Stimulated activated CD8-positive, alpha-beta memory T cell treated with anti-CD3 and anti-CD28 coated beads, Interleukin-4, amount 100 ng/mL, for 24 hours (primary cell): Measurements from ENCODE around the gene RABEPK.
A peak's percentile ranks its signal among the peaks of the same experiment; 100 is the strongest.
"Not testable (repeated sequence)": the region's sequence is repeated elsewhere in the genome, so short reads cannot be mapped to it uniquely, and the experiment has no call there.

Experiments used
- DNase-seq: peaks from one replicate; pipeline ENCODE4 v3.0.0-alpha.2; 2020; ENCODE audit warnings: low read depth

Gene RABEPK, protein sequence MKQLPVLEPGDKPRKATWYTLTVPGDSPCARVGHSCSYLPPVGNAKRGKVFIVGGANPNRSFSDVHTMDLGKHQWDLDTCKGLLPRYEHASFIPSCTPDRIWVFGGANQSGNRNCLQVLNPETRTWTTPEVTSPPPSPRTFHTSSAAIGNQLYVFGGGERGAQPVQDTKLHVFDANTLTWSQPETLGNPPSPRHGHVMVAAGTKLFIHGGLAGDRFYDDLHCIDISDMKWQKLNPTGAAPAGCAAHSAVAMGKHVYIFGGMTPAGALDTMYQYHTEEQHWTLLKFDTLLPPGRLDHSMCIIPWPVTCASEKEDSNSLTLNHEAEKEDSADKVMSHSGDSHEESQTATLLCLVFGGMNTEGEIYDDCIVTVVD

GRCh38 chr9:125200216-125201047, at the start of gene RABEPK:
TSS of gene RABEPK (plus strand) at chr9:125200542. CDS start at chr9:125203014, 2,472 bp downstream.
- peak; percentile 88 for DNase-seq

GRCh38 chr9:125151730-125152129, 48.6 kb upstream of the RABEPK start:
- DNase-seq: no peak

DNA sequence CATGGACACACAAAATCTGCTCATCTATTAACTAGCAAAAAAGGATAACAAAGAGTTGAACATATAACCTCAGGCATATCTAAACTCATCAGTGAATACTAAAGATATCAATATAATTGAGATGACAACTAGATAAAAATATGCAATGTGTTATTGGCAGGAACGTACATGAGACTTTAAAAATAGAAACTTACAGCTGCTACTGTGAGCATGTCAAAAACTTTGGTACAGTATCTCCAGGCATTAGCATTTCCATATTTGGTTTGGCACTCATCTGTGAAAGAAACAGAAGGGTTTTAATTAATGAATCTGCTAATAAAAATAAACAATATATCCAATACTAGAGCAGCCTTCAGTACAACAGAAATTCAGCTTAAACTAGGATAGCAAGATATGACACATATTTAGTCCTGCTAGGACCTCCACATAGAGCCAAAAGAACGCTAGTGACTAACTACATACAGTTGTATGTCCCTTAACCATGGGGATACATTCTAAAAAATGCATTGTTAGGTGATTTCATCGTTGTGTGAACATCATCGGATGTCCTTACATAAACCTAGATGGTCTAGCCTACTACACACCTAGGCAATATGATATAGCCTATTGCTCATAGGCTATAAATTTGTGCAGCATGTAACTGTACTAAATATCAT, 46.5 kb upstream of the RABEPK start:
- no peak for DNase-seq

DNA sequence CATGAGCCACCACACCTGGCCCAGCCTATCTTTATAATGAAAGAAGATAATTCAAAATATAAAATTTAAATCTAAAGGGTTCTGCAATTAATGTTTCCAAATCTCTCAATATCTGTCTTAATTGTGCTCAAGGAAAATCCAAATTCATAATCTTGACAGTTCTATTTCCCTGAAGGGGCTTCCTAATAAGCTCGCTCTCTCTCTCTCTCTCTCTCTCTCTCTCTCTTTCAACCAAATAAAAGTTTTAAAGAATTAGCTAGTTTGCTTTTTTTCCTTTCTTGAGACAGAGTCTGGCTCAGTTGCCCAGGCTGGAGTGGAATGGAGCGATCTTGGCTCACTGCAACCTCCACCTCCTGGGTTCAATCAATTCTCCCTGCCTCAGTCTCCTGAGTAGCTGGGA, 43.8 kb upstream of the RABEPK start:
- no peak for DNase-seq

DNA sequence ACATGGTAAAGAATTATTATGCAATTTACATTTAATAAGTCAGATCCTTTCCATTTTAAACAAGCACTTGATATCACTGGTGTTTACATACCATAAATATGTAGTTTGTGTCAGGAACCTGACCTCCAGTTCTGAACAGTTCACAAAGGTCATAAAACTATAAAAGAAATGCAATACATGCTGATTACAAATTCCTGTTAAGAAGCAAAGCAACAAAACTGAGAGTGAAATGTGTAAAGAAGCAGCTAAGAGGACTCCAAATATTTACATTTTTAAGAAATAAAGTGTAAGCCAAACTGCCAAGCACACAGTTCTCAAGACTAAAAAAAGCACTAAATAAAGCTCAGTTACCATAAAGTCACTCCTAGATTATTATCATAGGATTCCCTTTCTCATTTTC, 39.6 kb upstream of the RABEPK start:
- no peak for DNase-seq

- DNase-seq: no peak
Measured at GRCh38 chr9:125161284-125161918, 38.9 kb upstream of the RABEPK start.

- DNase-seq: not testable (repeated sequence)
Measured at GRCh38 chr9:125162891-125163290, 37.5 kb upstream of the RABEPK start.

- DNase-seq: no peak
Measured at GRCh38 chr9:125166762-125167161, 33.6 kb upstream of the RABEPK start.

DNA sequence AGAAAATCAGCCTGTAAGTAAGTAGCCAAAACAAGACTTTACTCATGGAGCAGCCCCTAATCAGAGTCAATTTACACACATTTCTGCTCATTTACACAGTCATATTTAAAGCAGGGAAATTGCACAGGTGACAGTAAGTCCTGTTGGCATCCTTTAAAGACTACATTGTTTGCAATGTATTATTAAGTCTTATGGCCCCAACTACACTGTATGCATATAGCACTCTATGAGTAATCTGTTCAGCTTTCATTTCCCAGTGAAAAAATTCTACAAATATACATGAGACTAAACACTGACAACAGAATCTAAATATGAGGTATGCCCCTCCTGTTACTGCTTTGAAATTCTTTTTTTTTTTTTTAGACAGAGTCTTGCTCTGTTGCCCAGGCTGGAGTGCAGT, 30.4 kb upstream of the RABEPK start:
- DNase-seq: no peak

- DNase-seq: no peak
Measured at GRCh38 chr9:125172031-125172755, 28.1 kb upstream of the RABEPK start.

DNA sequence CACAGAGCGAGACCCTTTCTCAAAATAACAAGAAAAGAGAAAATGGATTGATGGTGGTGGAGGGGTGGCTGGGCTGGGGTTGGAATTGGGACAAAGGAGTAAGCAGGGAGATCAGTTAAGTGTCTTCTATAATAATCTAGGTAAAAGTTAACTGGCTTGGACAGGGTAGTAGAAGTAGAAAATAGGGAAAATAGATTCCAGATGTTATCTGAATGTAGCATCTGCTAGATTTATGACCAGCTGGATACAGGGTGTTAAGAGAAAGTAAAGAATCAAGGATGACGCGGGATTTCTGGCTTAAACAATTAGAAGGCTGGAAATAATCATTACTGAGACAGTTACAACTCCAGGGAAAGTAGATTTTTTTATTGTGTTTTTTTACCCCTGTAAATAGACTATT, 23.7 kb upstream of the RABEPK start:
- DNase-seq: no peak

DNA sequence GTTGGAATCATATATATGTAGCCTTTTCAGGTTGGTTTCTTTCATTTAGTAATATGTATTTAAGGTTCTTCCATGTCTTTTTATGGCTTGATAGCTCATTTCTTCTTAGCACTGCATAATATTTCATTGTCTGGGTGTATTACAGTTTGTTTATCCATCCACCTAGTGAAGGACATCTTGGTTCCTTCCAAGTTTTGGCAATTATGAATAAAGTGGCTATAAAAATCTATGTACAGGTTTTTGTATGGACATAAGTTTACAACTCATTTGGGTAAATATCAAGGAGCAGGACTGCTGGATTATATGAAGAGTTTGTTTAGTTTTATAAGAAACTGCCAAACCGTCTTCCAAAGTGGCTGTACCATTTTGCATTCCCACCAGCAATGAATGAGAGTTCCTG, 22.5 kb upstream of the RABEPK start:
- DNase-seq: no peak

GRCh38 chr9:125179776-125180175, 20.6 kb upstream of the RABEPK start:
- not testable (repeated sequence) for DNase-seq

- DNase-seq: no peak
Measured at GRCh38 chr9:125180876-125181275, 19.5 kb upstream of the RABEPK start.

- not testable (repeated sequence) for DNase-seq
Measured at GRCh38 chr9:125181756-125182155, 18.6 kb upstream of the RABEPK start.

- no peak for DNase-seq
Measured at GRCh38 chr9:125183054-125183453, 17.3 kb upstream of the RABEPK start.

DNA sequence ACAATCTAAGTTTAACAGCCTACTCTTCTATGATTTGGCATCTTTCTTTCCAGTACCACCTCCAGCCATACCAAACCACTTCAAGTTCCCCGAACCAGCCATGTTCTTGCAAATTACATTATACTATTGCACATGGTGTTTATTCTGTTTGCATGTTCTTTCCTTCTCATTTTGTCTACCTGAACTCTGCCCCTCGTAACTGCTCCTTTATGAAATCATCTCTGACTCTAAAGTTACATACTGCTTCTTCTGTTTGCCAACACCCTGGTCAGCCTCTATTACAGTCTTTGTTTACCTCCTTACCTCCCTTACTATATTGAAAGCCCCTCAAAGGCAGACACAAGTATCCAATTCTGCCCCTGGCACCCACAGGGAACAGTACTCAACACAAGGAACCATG, 16.8 kb upstream of the RABEPK start:
- DNase-seq: no peak

DNA sequence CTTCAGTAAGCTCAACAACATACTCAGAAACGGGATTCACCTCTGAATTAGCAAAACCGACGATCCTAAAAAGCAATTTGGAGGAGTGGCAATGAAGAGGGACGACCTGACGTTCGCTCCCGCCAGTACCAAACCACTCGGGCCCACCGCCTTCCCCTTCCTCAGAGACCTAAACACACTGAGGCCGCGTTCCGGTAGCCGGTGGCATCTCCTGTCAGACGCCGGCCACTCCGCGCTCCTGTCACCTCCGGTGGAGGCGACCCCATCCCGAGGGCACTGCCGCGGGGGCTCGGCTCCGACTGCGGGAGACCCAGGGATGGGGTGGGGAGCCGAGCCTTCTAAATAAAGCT, 11.4 kb upstream of the RABEPK start:
- peak; percentile 24 for DNase-seq

- DNase-seq: peak; percentile 97
Measured at GRCh38 chr9:125189361-125190289, 10.7 kb upstream of the RABEPK start, which contains the start of gene PPP6C. TSS of gene PPP6C (minus strand) at chr9:125189803. CDS start at chr9:125189718, 85 bp downstream.

DNA sequence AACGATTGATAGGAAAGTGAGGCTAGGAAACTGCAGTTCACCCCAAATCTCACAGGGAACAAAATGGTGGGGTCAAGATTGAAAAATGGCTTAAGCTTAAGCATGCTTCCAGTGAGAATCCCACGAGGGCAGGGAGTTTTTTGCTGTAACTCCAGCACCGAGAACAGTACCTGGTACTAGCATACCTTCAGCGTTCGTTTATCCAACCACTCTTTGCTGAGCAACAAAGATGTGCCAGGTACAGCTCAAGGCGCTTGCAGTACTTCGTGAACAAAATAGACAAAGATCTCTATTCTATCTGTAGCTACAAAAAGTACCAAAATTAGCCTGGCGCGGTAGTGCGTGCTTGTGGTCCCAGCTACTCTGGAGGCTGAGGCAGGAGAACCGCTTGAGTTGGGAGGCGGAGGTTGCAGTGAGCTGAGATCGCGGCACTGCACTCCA, 10.0 kb upstream of the RABEPK start:
- DNase-seq: no peak
